IPS-18a (cell line): ENCODE measurements around the gene TNS2.
"Not testable (repeated sequence)": the region's sequence is repeated elsewhere in the genome, so short reads cannot be mapped to it uniquely, and the experiment has no call there.

Source experiments
- H3K27ac ChIP-seq: one replicate; pipeline ENCODE4 v1.5.1; 2013; ENCODE audit warnings: low read length
- H3K27me3 ChIP-seq: one replicate; pipeline ENCODE4 v1.6.1; 2013; ENCODE audit warnings: mild to moderate bottlenecking, low read length; ENCODE audit not compliant: control insufficient read depth, insufficient read depth
- H3K36me3 ChIP-seq: one replicate; pipeline ENCODE4 v1.6.1; 2013; ENCODE audit warnings: low read depth, low read length; ENCODE audit not compliant: control insufficient read depth
- H3K4me1 ChIP-seq: one replicate; pipeline ENCODE4 v1.6.1; 2013; ENCODE audit warnings: low read depth, low read length; ENCODE audit not compliant: control insufficient read depth
- H3K4me3 ChIP-seq: one replicate; pipeline ENCODE4 v1.5.1; 2013; ENCODE audit warnings: low read length
- H3K9ac ChIP-seq: one replicate; pipeline ENCODE4 v1.6.1; 2013; ENCODE audit warnings: mild to moderate bottlenecking, low read length, moderate library complexity
- H3K9me3 ChIP-seq: one replicate; pipeline ENCODE4 v1.6.1; 2013; ENCODE audit warnings: low read depth, low read length; ENCODE audit not compliant: control insufficient read depth

TNS2 gene

GRCh38 chr12:53102883-53103807, 53.3 kb downstream of the TNS2 start, which contains the start of gene SOAT2:
TSS of gene SOAT2 (plus strand) at chr12:53103486. CDS start at chr12:53103578, 92 bp downstream.
- H3K9me3 ChIP-seq: no peaks in the 10 kb centered on the region
- H3K27me3 ChIP-seq: peaks cover 12% of the 10 kb centered on the region
- no peaks in the 10 kb centered on the region for H3K36me3 ChIP-seq
- H3K27ac ChIP-seq: no peak within 1 kb of the TSS
- H3K4me3 ChIP-seq: no peak within 1 kb of the TSS
- H3K4me1 ChIP-seq: peaks cover 9% of the 10 kb centered on the region
- no peak within 1 kb of the TSS for H3K9ac ChIP-seq

DNA sequence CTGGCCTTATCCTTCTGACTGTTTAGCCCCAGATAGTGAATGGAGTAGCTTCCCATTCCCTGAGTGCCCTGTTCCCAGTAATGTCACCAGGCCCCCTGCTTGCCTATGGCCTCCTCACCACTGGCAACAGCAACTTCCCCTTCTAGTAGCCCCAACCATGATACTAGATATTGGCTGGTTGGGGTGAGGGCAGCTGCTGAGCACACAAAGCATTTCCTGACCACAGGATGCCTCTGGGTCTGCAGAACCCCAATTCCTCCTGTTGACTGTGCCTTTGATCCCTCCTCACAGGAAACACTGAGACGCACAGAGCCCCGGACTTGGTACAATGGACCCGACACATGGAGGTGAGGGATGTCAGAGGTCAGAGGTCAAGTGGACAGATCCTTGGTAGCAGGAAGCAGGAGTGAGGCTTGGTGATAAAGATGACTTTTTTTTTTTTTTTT, 54.0 kb downstream of the TNS2 start:
- H3K4me3 ChIP-seq: no peak overlapping the region
- no peak overlapping the region for H3K9ac ChIP-seq
- no peak overlapping the region for H3K27ac ChIP-seq
- peaks cover 5% of the 10 kb centered on the region for H3K4me1 ChIP-seq
- H3K27me3 ChIP-seq: peaks cover 4% of the 10 kb centered on the region
- H3K36me3 ChIP-seq: no peaks in the 10 kb centered on the region
- no peaks in the 10 kb centered on the region for H3K9me3 ChIP-seq

DNA sequence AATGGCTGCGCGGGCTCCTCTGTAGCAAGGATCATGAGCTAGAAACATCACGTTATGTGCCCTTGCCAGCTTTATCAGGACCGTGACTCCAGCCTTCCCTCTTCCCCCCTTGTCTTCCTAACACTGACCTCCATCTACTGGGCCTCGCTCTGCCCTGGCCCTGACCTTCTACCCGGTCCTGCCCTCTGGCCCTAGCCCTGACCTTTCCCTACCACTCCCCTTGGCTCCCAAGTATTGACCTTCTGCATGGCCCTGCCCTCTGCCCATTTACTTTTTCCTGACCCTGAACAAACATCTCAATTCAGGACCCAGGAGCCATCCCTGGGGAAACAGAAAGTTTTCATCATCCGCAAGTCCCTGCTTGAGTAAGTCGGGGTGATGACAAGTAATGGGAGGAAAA, 55.4 kb downstream of the TNS2 start:
- H3K4me3 ChIP-seq: no peak overlapping the region

GRCh38 chr12:53105712-53106439, 56.0 kb downstream of the TNS2 start:
- no peak overlapping the region for H3K27ac ChIP-seq
- H3K9me3 ChIP-seq: peaks cover 3% of the 10 kb centered on the region
- no peak overlapping the region for H3K4me3 ChIP-seq
- no peak overlapping the region for H3K9ac ChIP-seq
- H3K36me3 ChIP-seq: no peaks in the 10 kb centered on the region
- H3K4me1 ChIP-seq: no peaks in the 10 kb centered on the region
- no peaks in the 10 kb centered on the region for H3K27me3 ChIP-seq

More for the DNA sequence above, 55.4 kb downstream of the TNS2 start:
- H3K27ac ChIP-seq: no peak overlapping the region
- H3K9me3 ChIP-seq: peaks cover 1% of the 10 kb centered on the region
- H3K9ac ChIP-seq: no peak overlapping the region
- no peaks in the 10 kb centered on the region for H3K27me3 ChIP-seq
- H3K4me1 ChIP-seq: no peaks in the 10 kb centered on the region
- H3K36me3 ChIP-seq: no peaks in the 10 kb centered on the region

DNA sequence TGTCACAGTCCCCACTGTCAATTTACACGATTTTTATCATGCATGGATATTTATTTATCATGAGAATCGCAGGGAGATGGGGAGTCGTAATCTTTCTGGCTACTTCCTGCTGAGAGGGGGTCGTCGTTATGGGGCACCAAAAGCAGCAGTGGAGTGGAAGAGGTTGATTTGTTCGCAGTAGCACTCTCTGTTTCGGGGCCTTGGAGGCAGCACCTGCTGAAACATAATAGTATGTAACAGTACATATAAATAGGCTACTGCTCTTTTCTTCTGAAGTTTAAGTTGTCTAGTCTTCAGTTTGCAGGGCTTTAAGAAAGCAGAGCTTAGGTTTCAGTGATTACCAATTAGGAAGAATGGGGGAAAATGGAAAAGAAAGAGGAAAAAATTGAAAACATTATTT, 57.3 kb downstream of the TNS2 start:
- Histone ChIP-seq H3K27ac (no peak overlapping the region), H3K9ac (no peak overlapping the region), H3K9me3 (peaks cover 3% of the 10 kb centered on the region), H3K4me3 (no peak overlapping the region), H3K27me3 (no peaks in the 10 kb centered on the region), H3K4me1 (no peaks in the 10 kb centered on the region), H3K36me3 (no peaks in the 10 kb centered on the region)

GRCh38 chr12:53112431-53112830, 62.6 kb downstream of the TNS2 start:
- not testable (repeated sequence) for H3K36me3 ChIP-seq, H3K27me3 ChIP-seq, H3K27ac ChIP-seq, H3K9ac ChIP-seq, H3K4me3 ChIP-seq, H3K9me3 ChIP-seq, H3K4me1 ChIP-seq

DNA sequence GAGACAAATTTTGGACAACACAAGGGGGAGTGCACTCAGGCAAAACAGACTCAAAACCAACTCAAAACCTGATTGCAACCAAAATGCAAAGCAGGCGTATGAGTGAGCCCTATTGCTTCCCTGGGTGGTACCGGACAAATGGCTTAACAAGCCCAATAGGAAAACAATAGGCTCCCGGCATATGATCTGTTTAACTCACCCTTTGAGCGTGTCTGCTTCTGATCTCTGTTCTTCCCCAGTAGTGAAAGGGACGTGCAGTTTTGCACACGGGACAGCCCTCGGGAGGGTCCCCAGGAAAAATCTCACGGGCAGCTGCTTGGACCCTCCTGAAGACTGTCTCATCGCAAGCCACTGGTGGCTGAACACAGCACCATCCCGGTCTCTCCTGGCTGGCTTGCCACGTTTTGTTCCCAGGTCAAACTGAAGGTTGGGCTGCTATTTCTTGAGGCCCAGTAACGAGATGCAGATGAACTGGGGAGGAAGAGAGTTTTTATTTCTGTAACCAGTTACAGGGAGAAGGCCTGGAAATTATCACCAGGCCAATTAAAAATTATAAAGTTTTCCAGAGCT, 63.4 kb downstream of the TNS2 start:
- Histone ChIP-seq H3K9ac (no peak overlapping the region), H3K4me1 (no peaks in the 10 kb centered on the region), H3K27me3 (no peaks in the 10 kb centered on the region), H3K4me3 (no peak overlapping the region), H3K36me3 (no peaks in the 10 kb centered on the region), H3K27ac (no peak overlapping the region), H3K9me3 (peaks cover 3% of the 10 kb centered on the region)

DNA sequence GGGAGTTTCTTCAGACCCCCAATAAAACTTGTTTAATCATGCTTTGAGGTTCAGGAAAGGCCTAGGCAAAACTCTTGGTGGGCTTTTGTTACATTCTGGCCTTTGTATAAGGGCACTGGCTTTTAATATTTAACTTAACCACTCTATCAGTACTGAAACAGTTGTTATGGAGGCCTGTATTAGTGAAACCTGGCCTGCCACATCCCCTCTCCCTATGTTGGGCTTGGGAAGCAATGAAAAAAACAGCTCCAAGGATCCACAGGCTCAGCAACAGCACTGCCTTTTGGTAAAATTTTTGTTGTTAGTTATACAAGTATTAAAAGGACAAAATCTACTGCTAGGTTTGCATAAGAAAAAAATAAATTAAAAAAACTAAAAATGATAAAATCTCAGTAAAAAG, 64.1 kb downstream of the TNS2 start:
- Histone ChIP-seq H3K27me3 (no peaks in the 10 kb centered on the region), H3K36me3 (no peaks in the 10 kb centered on the region), H3K27ac (no peak overlapping the region), H3K4me1 (no peaks in the 10 kb centered on the region), H3K4me3 (no peak overlapping the region), H3K9me3 (peaks cover 3% of the 10 kb centered on the region), H3K9ac (no peak overlapping the region)
